ENCODE data around the gene KRT33B. TPM values are rescaled to one million over a fixed set of nuclear protein-coding genes. Genes with fewer than 3 reads are reported as not detected.
A peak's percentile ranks its signal among the peaks of the same experiment; 100 is the strongest.

The KRT33B gene
- total RNA-seq, 1 donor from 2014 or later: not detected

- ATAC-seq (peak; percentile 65), DNase-seq (no peak)
- intact Hi-C loops (cut with micrococcal nuclease): no loop called here
Measured at GRCh38 chr17:41329279-41329948, 40.2 kb downstream of the KRT33B start.

- no peak for ATAC-seq
- intact Hi-C loops (cut with micrococcal nuclease): no loop called here
- DNase-seq: no peak
Measured at GRCh38 chr17:41328207-41328606, 41.4 kb downstream of the KRT33B start.

- intact Hi-C loops (cut with micrococcal nuclease): no loop called here
- DNase-seq: no peak
- ATAC-seq: no peak
Measured at GRCh38 chr17:41327411-41328120, 42.0 kb downstream of the KRT33B start.

GRCh38 chr17:41326173-41327145 is 43.2 kb downstream of the KRT33B start:
- no peak for ATAC-seq
- intact Hi-C loops (cut with micrococcal nuclease): no loop called here

GRCh38 chr17:41325611-41326010 is 44.0 kb downstream of the KRT33B start:
- intact Hi-C loops (cut with micrococcal nuclease): no loop called here
- ATAC-seq (no peak), DNase-seq (no peak)

More at GRCh38 chr17:41326173-41327145, 43.2 kb downstream of the KRT33B start:
- DNase-seq: no peak

- ATAC-seq: no peak
- intact Hi-C loops (cut with micrococcal nuclease): no loop called here
Measured at GRCh38 chr17:41325126-41325525, 44.5 kb downstream of the KRT33B start.

GRCh38 chr17:41324180-41325075 is 45.2 kb downstream of the KRT33B start:
- ATAC-seq (peak; percentile 44), DNase-seq (no peak)
- intact Hi-C loops (cut with micrococcal nuclease): no loop called here

More at GRCh38 chr17:41325126-41325525, 44.5 kb downstream of the KRT33B start:
- DNase-seq: no peak

- intact Hi-C loops (cut with micrococcal nuclease): no loop called here
- ATAC-seq: no peak
- no peak for DNase-seq
Measured at GRCh38 chr17:41322903-41323895, 46.4 kb downstream of the KRT33B start.

GRCh38 chr17:41322094-41322902 is 47.3 kb downstream of the KRT33B start:
- intact Hi-C loops (cut with micrococcal nuclease): no loop called here
- DNase-seq: no peak
- ATAC-seq: peak; percentile 35

GRCh38 chr17:41318231-41318630 is 51.4 kb downstream of the KRT33B start:
- ATAC-seq (no peak), DNase-seq (no peak)
- intact Hi-C loops (cut with micrococcal nuclease): no loop called here

GRCh38 chr17:41315814-41316445 is 53.7 kb downstream of the KRT33B start:
- ATAC-seq (no peak), DNase-seq (no peak)
- intact Hi-C loops (cut with micrococcal nuclease): no loop called here

- ATAC-seq (no peak), DNase-seq (no peak)
- intact Hi-C loops (cut with micrococcal nuclease): no loop called here
Measured at GRCh38 chr17:41315204-41315794, 54.3 kb downstream of the KRT33B start, which contains the start of gene KRTAP17-1. TSS of gene KRTAP17-1 (minus strand) at chr17:41315710. CDS start at chr17:41315650, 60 bp downstream.

All from left ventricle myocardium superior (tissue), 1 donor.